GM19455 (cell line): Measurements from ENCODE around the gene SRSF5.

Source experiments
- ATAC-seq: cut with Tn5 transposase; IDR thresholded peaks from one replicate; pipeline ENCODE4 v1.9.1; 2021; ENCODE audit not compliant: unreplicated experiment

The SRSF5 gene

DNA sequence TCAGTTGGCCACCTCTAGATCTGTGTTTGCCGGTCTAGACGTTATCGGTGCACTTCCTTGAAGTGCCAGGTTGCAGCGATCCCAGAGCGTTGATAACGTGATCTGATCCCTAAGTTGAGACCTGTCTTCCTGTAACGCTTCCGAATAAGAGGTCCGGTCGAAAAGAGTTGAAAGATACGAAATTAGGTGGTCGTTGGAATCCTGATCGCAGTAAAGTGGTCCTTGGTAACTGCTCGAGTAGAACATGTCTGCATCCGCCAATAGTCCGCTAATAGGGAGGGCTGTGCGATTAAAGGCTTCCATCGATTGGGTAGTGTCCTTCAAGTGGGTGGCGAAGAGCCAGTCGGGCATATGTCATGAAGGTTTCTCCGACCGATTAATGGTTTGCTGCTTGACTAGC lies 2.7 kb downstream of the SRSF5 start:
- no peak for ATAC-seq

DNA sequence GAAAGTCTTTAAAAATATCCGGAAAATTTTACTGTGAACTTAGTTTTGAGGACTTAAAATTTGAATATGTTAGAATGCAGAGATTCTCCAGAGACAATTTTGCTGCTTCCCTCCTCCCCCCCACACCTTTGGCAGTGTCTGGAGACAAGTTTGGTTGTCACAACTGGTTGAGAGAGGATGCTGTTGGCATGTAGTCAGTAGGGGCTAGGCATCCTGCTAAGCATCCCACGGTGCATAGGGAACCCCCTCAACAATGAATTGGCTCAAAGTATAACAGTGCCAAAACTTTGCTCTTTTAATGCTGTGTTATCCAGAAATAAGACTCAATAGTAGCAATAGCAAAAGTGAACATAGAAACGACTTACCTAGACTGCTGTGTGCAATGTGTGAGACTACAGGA lies 3.6 kb downstream of the SRSF5 start:
- no peak for ATAC-seq

DNA sequence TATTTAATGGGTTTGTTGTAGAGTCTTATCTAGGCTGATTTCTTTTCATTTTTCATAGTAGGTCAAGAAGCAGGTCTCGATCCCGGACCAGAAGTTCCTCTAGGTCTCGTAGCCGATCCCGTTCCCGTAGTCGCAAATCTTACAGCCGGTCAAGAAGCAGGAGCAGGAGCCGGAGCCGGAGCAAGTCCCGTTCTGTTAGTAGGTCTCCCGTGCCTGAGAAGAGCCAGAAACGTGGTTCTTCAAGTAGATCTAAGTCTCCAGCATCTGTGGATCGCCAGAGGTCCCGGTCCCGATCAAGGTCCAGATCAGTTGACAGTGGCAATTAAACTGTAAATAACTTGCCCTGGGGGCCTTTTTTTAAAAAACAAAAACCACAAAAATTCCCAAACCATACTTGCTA lies 4.2 kb downstream of the SRSF5 start:
- ATAC-seq: no peak

DNA sequence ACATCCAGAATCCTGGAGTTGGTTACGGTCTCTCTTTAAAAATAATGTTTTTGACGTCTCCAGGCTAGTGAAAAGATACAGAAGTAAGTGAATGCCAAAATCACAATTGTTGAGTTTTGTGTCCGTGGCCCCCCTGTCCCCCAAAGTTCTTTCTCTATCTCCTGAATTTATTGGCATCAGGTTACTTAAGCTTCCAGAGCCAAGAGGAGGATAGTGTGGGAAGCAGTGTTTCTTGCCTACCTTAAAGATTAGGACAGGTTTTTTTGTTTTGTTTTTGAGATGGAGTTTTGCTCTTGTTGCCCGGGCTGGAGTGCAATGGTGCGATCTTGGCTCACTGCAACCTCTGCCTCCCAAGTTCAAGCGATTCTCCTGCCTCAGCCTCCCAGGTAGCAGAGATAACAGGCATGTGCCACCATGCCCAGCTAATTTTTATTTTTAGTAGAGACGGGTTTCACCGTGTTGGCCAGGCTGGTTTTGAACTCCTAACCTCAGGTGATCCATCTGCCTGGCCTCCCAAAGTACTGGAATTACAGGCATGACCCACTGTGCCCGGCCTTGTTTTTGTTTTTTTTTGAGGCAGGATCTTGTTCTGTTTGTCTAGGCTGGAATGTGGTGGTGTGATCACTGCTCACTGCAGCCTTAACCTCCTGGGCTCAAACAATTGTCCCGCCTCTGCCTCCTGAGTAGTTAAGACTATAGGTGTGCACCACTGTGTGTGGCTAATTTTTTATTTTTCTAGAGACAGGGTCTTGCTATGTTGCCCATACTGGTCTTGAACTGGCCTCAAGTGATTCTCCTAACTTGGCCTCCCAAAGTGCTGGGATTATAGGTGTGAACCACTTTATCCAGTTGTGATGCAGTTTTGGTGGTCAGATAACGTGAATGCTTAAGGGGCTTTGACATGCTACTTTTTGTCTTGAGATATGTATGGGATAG lies 5.4 kb downstream of the SRSF5 start:
- ATAC-seq: no peak

DNA sequence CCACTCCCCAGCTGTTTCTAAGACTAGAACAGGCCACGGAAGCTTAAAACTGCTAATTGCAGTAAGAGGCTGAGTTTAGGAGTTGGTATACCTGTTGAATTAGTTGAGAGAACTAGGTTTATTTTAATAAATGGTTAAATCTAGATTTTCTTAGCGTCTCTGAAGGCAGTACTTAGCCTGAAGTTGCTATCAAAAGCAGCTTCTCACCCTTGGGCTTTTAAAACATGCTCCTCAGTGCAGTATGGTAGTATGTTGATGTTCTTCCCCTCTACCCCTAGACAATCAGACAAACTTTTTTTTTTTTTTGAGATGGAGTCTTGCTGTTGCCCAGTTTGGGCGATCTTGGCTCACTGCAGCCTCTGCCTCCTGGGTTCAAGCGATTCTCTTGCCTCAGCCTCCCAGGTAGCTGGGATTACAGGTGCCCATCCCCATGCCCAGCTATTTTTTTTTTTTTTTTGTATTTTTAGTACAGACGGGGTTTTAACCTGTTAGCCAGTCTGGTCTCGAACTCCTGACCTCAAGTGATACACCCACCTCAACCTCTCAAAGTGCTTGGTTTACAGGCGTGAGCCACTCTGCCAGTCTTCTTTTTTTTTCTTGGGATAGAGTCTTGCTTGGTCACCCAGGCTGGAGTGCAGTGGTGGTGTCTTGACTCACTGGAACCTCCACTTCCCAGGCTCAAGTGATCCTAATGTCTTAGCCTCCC lies 6.8 kb downstream of the SRSF5 start:
- ATAC-seq: no peak

DNA sequence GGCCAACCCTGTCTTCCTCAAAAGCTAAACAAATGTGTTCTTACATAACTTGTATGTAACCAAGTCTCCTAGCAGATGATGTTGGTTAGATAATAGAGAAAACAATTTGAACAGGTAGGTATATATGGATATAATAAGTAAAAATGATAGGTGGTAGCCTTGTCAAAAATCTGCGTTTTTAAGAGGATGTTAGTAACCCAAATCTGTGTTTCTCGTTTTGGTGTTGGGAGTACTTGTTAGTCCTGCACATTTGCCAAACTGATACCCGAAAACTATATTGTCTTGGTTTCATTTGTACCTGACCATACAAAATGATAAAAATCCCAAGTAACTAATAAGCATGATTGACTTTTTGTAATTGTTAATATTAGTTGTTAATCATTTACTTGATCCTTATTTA lies 8.1 kb downstream of the SRSF5 start:
- no peak for ATAC-seq

DNA sequence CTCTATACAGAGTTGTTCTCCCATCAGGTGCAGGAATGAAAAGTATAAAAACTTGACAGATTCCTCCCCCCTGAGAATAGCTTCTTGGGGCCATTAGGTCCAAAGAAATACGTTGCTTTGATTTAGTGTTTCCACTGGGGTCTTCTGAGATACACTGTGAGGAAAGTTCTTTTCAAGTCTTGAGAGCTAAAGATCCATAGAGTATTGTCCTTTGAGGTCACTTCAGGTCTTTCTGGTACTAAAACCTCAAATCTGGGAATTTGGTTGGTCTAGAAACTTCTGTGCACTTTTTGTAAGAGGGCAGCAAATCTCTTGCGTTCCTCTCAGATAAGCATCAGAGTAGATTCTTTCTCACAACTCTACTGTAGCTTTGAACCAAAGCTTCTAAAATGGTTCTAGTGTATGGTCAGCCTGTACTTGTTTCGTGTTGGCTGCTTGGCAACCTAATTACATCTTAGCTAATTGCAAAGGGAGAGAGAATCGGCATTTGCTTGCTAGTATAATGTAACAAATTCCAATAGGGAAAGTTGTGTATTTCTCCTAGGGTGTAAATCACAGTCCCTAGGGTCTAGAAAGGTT lies 10.0 kb downstream of the SRSF5 start:
- ATAC-seq: no peak

DNA sequence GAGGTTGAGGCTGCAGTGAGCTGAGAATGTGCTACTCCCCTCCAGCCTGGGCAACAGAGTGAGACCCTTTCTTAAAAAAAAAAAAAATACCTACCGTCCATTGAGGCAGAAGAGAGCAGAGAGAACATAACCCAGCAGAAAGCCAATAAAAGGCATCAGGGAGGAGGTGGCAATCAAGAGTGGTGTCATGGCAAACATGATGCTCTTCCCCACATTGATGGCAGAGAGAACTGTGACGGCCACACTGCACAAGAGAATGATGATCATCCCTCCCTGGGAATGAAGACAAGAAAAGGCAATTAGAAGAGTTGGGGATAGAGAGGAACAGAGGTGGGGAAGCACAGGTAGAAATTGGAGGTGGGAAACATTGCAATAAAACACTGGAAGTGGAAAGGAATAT lies 12.1 kb downstream of the SRSF5 start:
- ATAC-seq: no peak

DNA sequence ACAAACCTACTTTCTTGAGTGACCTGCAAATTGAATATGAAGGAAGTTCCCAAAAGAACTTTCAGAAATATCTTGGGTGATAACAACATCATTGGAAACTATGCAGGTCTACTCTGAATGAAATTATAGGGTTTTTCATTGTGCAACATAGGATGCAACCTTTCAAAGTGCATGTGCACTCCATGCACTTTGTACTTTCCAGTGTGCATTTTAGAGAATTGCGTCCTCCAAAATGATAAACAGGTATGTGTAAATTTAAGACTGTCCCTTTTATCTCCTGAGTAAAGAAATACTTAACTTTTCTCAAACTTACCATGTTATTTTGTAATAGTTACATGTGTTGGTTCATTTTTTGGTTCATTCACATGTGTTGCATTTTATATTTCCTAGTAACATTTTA lies 13.2 kb downstream of the SRSF5 start:
- no peak for ATAC-seq

DNA sequence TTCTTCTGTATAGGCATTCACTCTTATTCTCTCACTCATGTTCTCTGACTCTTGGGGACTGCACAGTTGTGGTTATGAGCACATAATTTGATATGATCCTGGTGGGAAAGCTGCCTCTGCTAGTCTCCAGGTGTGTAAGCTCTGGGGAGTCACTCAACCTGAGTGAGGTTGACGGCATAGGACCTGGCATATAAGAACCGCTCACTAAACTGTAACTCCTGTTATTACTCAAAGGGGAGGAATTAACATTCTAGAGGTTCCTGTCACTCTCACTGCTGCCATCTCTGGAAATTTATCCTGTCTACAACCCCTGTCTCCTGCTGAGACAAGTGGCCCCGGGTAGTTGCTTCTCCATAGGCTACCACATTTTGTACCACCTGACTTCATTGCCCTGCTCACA lies 14.0 kb downstream of the SRSF5 start:
- no peak for ATAC-seq

DNA sequence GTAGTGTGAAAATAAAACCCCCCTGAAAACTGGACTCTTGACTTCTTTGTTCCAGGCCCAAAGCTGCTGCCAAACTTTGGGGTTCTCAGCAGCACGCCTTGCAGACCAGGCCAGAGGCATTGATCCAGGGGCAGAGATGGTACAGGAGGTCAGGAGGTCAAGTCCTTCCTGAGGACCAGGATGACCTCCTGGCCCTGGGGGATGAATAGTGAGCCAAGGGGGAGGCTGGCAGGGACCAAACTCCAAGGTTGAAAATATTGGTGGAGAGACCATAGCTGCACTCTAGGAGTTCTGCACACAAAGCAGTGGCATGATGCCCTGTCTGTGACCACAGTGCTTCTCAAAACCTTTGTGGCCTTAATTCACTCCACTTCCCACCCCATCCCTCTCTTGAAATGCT lies 18.0 kb downstream of the SRSF5 start:
- no peak for ATAC-seq

DNA sequence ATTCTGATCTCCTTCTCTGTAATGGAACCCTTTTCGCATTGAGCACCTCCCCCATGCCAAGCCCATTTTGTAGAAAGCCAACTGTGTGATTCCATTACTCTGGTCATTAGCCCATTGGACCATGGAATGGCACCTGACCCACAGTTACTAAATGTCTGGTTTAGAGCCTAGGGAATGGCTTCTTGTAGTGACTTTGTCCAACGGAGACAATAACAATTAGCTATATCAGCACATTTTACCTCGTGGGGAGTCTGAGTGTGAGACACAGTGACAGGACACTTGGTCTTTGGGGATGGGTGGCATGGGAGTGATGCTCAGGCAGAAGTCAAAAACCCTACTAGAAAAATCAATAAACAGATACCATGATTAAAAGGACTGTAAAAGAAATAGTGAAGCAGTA lies 19.7 kb downstream of the SRSF5 start:
- no peak for ATAC-seq

DNA sequence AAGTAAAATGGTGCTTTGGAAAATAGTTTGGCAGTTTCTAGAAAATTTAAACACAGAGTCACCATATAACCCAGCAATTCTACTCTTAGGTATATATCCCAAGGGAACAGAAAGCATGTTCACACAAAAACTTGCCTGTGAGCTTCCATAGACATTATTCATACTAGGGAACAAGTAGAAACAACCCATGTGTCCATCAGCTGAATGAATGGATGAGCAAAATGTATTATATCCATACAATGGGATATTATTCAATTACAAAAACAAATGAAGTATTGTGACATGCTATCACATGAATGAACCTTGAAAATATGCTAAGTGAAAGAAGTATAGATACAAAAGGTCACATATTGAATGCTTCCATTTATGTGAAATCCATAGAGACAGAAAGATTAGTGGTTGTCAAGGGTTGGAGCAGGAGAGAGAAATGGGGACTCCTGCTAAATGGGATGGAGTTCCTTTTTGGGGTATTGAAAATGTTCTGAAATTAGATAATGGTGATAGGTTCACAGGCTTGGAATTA lies 22.2 kb downstream of the SRSF5 start:
- no peak for ATAC-seq

DNA sequence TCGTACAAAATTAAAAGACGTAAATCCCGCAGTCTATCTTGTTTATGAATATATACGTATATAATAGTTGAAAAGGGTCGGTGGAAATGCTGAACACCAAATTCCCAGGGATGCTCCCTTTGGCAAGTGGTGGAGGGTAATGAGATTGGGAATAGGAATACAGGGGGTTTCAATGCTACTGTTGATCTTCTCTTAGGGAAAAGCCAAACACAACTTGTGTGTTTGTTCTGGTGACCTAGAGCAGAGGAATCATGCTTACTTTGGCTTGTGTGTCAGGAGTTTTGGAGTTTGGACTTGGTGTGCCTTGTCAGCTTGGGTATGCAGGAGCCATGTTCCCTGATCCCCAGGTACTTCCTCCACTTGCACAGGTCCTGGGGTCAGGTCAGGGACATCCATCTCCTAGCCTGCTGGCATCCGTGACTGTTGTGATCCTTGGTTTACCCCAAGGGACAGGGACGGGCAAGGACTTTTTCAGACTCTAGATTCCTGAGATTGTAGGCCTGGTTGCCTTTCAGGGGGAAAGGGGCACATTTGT lies 26.0 kb downstream of the SRSF5 start:
- ATAC-seq: no peak

DNA sequence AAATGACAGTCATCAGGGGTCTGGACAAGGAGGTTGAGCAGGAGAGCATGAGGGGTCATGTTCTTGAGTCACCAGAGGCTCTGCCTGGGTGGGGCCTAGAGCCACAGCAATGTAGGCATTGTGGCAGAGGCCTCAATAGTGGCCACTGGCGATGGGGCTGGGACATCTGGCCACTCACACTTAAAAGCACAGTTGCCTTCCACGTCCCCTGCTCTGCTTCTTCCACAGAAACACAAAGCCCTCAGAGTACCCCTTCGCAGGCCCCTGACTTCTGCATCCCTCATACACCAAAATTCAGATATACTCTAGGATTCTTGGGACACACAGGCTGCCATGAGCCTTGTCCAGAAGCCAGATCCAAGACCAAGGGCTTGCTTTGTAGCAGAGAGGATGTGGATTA lies 27.8 kb downstream of the SRSF5 start:
- no peak for ATAC-seq

DNA sequence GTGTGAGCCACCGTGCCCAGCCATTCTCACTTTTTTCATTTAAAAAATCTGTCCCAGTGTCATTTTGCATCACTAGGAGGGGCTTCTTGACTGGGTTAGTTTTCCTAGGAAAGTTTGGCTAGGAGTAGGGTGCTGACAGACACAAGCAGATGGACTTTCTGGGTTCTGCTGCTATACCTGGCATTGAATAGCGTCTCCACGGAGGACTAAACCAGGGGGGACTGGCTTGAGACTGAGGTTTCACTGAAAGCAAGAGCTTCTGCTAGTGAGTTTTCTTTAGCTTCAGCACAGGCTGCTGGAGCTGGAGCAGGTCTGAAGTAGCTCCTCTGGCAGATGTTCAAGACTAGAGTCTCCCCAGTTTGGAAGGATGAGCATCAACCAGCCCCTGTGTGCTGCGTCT lies 28.7 kb downstream of the SRSF5 start:
- no peak for ATAC-seq

DNA sequence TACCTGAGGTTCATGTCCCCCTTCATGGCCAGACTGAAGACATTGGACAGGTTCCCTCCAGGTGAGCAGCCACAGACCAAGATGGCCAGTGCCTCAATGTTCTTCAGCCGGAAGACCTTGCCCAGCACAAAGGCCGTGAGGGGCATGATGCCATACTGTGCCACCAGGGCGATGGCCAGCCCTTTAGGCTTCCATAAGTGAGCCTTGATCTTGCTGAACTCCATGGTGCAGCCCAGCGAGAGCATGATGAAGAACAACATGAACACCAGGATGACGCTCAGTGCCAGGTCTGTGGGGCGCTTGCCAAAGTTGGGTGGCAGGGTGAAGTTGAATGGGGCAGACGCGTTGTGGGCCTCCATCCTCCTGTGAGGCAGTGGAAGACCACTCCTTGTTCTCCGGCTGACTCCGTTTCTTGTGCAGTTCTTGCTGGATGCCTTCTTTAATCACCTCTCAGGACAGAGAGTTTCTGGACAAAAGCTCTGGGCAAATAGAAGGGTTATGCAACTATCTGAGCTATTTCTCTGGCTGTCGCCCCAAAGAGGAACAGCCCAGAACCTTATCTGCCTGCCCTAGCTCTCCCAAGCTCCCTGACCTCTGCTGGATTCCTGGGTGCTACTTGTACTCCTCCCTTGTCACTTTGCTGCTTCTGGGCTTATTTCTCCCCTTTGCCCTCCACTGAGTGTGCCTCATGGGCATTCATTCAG lies 30.0 kb downstream of the SRSF5 start, which contains the start of gene SLC10A1:
Gene SLC10A1 (minus strand): TSS at position 445 of the 704 bp plus-strand sequence. CDS start 86 bp downstream, at position 359.
- no peak for ATAC-seq

DNA sequence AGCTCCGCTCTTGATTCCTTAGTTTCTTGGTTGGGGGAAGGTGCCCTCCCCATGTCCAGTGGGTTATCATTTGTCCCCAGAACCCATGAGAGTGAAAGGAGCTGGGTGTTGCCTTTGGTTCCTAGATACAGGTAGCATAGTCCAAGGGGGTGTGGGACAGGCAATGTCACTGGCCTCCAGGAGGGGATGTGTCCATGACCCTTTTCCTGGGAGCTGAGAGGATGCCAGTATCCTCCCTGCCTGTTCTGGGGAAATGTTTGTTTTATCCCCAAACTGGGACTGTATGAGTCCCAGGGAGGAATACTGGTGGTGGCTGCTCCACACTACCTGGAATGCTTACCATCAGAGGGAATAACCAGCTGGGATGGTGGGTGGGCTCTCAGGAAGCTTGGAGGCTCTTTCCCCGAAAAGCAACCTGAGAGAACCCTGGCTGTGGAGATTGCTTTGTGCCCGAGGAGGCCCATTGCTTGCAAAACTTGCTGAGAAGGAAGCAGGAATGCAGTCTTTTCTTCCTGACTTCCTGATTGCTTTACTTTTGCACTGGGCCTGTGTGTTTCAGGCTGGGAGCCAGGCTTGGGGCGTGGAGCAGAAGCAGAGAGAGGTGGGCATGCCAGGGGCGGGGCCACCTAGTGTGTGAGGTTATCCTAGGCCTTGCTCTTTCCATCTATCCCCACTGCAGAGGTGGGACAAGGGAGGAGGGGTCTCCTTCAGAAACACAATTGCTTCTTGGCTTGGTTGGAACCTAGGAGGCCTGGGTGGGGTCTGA lies 30.8 kb downstream of the SRSF5 start:
- ATAC-seq: no peak

DNA sequence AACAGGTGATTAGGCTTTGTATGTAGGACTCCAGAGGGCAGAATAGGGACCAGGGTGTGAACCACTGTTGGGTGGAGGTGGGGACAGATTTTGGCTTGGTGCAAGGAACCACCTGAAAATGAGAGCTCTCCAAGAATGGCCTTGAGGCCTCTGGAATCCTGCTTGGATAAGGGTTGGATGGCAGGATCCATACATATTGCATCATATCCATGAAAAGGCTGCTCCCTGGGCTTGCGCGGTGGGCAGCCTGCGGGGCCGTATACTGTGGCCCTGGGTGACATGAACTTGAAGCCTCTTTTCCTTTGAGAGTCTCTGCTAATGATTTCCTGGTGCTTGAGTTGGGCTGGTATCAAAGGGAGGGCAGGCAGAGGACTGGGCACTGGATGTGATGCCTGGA lies 31.4 kb downstream of the SRSF5 start:
- ATAC-seq: no peak

DNA sequence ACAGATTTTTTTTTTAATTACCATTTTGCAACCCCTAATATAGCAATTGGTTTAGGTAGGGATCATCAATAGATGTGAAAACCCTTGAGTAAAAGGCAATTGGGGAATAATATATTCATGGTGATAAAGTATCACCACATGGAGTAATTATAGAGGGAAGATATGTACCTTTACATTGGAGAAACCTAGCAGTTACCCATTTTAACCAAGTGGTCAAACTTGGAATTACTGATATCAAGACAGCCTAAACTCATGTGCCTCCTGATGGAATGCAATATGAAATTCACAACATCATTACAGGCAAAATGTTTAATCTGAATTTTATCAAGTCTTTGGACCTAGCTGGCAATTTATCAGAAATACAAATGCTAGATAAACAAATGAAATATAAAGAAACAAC lies 36.8 kb downstream of the SRSF5 start:
- no peak for ATAC-seq
